GM21529 (cell line): Measurements from ENCODE around the gene ZNF692.
A peak's percentile ranks its signal among the peaks of the same experiment; 100 is the strongest.

Experiments used
- ATAC-seq: cut with Tn5 transposase; IDR thresholded peaks from one replicate; pipeline ENCODE4 v1.9.1; 2021; ENCODE audit not compliant: unreplicated experiment

ZNF692 gene

DNA sequence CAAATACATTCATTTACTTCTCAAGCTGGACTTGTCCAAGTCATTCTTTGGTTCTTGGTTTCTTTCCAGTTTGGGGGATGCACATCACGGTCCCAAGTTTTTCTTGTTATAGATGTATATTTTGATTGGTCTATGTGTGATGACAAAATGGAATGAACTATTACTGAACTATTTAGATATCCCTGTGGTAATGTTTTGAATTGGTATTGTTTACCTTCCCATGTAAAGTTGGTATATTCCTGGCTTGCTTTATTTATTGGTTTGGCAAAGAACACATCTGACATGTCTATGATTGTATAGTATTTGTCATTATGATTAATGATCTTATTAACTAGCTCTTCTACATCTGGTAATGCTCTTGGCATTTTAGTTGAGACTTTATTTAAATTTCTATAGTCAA, 22.4 kb upstream of the ZNF692 start:
- ATAC-seq, result no peak

DNA sequence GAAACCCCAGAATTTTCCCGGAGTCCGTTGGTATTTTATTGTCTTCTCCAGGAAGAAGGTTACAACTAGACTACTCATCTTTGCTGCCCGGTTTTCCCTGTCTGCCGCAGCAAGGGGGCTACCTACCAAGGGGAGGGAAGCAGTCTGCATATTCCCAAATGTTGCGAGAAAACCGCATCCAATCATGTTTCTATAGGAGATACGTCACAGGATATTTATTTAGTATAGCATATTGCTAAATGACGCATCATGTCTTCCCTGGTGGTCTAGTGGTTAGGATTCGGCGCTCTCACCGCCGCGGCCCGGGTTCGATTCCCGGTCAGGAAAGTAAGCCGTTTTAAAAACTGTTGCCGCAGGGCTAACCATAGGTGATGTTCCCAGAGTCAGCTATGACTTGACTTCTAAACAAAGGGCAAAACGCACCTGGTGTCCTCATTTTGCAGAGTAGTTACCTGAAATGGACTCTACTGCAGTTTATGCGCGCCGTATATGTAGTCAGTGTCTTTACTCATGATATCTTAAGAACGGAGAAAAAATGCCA, 15.2 kb upstream of the ZNF692 start:
- peak; percentile 56 for ATAC-seq

DNA sequence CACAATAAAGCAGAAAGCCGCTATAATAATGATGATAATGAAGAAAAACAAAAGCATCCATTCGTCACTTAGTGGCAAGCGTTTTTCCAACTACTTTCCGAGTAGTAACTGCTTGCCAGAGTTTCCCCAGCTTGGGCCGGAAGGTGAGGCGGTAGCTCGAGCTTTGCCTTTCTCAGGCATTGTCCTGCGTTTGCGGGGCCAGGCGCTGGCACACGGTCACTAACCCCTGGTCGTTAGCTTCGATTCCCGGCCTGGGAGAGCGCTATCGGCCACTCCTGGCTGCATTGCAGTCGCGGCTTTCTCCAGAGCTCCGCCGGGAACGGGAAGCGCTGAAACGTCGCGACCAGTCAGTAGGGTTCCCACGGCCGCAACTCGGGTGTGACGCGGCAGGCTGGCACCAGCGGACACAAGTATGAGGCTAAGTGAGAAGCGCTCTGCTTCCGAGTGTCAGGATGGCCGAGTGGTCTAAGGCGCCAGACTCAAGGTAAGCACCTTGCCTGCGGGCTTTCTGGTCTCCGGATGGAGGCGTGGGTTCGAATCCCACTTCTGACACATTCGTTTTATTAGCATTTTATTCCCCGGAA, 14.6 kb upstream of the ZNF692 start:
- peak; percentile 78 for ATAC-seq

DNA sequence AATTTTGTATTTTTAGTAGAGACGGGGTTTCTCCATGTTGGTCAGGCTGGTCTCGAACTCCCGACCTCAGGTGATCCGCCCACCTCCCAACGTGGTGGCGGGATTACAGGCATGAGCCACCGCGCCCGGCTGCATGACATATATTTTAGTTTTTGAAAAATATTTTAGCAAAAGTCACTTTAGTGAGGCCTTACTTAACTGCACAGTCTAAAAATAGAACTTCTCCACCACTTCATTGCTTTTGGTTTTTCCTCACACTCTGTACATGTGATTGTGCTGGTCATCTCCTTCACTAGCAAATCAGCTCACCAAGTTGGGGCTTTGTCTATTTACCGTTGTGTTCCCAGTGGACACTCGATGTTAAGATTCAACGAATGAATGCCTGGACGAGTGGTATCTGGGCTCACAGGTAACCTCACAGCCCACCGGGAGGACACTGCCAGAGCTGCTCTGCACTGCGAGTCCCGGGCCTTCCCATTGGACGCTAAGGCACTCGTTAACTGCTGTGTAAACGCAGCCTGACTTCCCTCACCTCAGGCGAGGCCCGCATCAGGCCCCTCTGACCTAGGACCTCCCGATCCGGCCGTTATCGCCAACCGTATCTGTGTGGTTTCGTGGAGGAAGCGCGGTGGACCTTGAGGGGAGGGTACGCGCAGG, 14.0 kb upstream of the ZNF692 start:
- peak; percentile 48 for ATAC-seq

DNA sequence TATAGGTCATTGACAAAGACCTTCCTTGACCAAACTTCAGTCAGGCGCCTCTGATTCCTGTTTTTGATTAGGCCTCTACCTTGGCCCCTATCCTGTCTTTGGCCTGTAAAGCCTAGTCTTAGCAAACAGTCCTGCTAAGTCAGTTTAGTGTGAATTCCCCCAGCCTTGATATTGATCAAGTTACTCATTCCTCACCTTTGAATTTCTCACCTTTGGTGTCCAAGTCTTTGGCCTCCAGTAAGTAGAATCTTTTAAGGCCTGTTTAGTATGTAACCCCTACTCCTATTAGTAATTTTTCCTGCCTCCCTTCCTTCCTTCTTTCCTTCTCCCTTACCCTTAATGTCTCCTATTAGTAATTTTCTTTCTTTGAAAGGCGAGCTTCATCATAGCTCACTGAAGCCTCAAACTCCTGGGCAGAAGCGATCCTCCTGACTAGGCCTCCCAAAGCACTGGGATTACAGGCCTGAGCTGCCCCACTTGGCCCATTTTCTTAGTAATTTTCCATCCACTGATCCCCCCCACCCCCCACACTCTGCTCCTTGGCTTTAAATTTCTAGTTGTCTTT, 13.0 kb upstream of the ZNF692 start:
- no peak for ATAC-seq

DNA sequence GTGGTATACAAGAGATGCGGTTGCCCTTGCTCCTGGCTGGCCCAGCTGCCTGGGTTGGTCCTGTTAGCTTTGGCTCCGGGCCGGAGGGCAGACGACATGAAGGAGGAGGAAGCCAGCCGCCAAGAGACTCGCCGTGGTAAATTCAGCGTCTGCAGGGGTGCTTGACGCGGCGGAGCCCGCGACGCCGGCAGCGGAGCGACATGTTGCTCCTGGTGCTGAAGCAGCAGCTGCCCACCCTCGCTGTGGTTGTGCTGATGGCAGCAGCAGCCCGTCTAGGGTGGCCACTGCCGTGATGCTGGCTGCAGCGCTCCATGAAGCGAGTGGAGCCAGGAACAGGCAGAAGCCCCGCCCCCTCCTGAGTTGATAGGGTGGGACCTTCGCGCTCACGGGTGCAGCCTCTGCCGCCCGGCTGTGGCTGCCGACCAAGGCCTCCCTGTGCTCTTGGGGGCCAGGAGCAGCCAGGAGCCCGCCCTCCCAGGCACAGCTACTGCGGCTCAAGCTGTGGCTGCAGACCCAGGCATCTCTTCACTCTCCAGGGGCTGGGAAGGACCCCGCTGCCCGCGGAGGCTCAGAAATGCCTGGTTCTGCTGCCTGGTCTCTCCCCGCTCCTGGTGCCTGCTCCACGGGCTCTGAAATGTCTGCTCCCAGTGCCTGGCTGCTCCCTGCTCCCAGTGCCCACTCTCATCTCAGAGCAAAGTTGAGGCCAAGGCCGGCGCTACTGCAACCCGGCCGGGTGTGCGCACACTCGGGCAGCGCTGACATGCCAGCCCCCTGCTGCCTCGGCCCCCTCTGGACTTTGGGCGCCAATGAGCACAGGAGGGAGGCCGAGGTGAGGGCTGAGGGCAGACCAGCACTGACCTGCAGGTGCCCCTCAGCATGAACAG, 4.4 kb upstream of the ZNF692 start:
- ATAC-seq, result peak; percentile 65

DNA sequence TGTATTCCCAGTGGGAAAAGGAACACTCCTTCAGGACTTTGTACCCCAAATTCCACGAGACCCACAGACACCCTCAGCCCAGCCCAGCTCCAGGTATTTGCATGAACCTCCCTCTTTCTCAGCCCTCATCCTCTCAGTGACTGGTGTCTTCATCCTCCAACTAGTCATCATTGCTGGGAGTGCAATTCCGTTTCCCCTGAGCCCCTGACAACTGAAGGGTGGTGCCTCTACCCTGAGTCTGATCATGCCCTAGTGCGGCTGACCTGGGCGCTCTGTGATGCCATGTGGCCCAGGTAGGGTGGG, 3.8 kb upstream of the ZNF692 start:
- ATAC-seq, result peak; percentile 4

DNA sequence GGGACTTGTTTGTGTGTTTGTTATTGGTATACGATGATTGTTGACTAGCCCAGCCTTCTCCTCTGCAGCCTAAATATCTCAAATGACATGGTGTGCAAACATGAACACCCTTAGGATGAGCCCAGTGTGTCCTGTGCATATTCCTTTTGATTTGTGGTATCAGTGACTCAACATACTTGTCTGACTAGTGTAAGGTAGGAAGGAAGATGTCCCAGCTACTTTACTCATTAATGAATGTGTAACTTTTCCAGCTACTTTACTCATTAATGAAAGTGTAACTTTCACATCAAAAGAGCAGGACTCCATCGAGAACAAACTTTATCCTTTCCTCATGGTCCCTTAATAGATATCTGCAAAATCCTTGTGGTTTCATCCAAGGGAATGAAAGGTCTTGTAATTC, 2.7 kb upstream of the ZNF692 start:
- ATAC-seq, result no peak

DNA sequence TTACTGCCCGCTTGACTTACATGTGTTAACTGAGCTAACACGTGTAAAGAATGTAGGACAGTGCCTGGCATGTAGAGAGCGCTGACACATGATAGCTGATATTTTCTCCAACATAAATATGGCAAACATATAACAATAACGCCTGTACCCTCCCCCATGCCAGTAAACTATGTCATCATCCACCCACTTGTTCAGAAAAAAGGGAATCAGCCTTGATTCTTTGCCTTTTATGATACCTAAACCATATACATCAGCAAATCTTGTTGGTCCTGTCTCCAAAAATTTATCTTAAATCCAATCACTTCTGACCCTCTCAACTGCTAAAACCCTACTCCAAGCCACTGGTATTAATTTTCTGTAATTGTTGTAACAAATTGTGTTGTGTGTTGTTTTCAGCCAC, 1.1 kb upstream of the ZNF692 start:
- no peak for ATAC-seq

DNA sequence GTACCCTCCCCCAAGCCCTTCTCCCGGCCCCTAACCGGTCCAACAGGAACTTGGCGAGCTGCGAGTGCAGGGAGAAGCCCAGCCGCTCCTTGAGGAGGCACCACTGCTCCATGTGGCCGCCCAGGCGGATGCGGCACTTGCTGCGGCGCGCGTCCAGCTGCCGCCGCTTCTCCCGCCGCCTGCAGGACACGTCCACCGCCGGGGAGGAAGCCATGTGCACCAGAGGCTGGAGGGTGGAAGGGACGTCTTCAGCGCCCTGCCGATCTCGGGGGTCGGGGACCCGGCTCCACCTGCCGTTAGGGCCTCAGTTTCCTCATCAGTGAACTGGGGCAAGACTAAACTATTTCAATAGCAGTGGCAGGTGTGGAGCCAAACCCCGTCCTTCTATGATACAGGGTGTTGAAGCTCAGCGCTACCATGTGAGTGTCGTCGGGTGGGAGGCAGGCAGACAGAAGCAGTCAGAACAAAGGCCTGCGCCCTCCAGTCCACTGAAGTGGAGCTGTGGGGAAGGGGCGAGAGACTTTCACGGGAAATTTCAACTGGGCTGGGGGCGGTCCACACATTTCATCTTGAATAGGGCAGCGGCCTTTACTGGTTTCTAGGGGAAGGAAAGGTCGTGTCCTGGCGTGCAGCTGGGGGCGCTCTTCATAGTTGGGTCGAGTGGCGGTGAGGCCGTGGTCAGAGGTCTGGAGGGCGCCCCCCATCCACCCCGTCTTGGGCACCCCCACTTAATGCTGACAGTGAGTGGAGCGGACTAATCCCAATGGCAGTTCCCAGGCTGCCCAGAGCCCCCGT, 592 bp downstream of the ZNF692 start:
- ATAC-seq, result peak; percentile 40

DNA sequence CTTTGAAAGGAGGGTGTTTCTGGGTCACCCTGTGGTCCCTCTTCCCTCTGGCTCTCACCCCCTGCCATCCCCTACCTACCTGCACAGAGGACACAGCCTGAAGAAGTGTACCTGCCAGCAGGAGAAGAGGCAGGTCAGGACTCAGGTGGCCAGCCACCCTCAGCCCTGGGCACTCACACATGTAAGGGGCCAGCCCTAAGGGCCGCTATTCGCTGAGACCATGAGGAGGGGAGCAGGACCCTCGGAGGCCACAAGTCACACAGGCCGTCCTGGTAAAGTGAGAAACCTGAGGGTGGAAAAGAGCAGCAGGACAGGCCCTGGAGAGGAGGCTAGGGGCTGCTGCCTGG, 1.2 kb downstream of the ZNF692 start:
- peak; percentile 0 for ATAC-seq

DNA sequence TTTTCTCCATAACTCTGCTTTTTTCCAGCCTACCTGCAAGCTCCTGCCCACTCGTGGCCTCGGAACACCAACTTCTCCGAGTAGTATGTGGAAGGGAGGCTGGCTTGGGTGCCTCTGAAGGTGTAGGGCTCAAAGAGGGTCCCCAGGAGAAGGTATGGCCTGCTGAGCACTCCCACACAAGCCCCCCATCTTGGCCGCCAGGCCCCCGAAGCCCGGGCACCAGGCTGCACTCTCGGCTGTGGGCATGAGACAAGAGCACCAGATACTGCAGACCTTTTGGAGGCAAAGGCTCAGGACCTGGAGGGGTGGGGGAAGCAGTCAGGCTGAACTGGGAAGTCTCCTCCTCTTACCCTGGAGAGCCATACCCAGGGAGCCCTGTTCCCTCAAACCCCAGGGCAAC, 1.7 kb downstream of the ZNF692 start:
- ATAC-seq, result no peak

DNA sequence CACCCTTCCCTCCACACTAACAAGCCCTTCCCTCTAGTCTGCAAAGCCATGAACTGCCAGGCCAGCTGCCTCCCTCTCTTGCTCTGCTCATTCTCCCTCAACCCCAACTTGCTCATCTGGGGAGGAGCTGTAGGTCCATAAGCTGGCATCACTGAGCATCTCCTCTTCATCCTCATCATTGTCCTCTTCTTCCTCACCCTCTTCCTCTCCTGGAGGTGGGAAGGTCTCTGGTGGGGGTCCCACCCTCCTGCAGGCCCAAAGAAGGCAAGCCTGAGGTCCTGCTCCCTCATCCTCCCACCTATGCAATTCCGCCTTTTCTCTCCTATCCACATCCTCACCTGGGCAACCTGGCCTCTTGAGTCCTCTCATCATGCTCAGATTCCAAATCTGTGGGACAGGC, 2.7 kb downstream of the ZNF692 start:
- ATAC-seq, result no peak

DNA sequence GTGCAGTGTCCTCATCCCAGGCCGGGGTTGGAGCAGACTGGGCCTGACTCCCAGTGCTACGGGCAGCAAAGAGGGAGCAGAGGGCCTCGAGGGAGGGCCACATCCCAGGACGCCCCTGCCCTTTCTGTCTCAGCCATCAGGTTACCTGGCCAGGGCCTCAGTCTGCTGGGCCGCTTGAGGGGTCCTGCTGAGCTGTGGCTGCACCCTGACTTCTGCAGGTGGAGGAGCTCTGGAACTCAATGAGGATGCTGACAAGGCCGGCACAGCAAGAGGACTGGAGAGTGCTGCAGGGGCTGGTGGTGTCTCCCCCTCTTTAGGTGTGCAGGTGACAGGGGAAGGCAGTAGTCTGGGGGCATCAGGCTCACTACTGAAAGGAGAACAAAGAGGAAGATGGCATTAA, 3.3 kb downstream of the ZNF692 start:
- no peak for ATAC-seq

DNA sequence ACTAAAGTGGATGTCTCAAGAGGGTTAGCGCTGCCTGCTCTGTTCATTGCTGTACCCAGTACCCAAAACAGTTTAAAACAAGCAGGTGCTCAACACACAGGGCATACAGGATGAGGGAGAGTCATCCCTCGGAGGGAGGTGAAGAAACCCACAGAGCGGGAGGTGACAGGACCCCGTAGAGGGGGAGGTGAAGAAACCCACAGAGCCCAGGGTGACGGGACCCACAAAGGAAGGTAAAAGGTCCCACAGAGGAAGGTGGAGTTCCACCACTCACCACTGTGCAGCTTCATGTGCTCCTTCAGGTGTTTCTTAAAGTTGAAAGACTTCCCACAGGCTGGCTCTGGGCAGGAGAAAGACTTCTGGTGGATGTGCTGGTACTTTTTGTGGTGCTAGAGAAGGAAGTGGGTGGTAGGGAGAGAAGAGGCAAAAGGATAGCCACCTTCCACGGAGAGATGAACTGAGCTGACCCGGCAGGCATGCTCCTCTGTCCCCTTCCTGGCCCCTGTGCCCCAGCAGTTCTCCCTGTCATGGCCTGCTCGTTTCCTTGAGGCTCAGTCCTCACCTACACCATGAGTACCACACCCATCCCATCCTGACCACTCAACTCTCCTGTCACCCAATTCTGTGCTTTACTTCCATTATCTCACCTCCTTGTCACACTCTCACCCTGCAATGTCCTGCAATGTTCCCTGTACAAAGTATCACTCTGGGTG, 5.1 kb downstream of the ZNF692 start:
- no peak for ATAC-seq

DNA sequence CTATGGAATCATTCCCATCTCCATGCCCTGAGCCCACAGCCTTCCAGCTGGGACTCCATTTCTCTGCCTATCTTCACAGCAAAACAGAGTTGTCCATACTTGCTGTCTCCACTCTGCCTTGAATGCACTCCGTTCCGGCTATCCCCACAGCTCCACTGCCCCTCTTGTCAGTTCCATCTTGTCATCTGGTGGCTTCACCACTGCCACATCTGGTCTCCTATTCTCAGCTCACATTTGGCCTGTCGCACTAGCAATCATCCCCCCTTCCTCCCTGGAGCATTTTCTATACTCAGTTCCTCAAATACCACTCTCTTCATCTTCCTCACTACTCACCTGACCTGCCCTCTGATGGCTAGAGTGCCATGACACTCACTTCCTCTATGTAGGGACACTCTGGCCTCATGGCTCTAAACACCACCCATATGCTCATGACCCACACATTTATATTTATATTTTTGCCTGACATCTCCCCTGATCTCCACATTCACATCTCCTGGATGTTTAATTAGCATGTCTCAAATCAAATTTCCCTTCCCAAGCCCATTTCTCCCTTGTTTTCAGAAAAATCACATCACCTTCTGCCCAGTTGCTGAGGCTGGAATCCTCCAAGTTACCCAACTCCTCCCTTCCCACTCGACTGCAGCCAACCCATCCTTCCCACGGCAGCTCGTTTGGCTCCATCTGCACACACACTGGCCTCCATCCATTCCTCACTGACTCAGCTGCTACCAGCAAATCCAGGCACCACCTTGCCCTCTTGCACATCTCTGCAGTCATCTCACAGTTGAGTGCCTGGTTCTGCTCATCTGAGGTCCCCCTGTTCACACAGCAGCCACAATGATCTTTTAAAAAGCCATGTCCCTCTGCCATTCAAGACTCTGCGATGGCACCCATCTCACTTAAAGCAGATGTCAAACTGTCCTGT, 6.1 kb downstream of the ZNF692 start:
- no peak for ATAC-seq

DNA sequence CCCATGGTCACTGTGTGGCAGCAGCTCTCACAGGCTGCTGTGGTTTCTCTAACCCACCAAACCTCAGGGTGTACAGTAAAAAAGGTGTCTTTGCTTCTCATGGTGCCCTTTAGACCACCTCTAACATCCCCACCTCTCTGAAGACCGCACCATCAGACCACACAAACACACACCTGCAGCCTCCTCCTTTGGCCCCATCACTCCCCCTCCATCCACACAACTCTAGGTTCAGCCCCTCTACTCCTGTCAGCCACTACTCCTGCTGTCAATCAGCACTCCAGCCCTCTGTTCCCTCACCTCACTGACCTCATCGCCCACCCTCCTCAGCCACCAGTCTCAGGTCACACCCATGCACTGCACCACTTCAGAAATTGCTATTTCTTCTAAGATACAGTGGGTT, 7.5 kb downstream of the ZNF692 start:
- no peak for ATAC-seq

DNA sequence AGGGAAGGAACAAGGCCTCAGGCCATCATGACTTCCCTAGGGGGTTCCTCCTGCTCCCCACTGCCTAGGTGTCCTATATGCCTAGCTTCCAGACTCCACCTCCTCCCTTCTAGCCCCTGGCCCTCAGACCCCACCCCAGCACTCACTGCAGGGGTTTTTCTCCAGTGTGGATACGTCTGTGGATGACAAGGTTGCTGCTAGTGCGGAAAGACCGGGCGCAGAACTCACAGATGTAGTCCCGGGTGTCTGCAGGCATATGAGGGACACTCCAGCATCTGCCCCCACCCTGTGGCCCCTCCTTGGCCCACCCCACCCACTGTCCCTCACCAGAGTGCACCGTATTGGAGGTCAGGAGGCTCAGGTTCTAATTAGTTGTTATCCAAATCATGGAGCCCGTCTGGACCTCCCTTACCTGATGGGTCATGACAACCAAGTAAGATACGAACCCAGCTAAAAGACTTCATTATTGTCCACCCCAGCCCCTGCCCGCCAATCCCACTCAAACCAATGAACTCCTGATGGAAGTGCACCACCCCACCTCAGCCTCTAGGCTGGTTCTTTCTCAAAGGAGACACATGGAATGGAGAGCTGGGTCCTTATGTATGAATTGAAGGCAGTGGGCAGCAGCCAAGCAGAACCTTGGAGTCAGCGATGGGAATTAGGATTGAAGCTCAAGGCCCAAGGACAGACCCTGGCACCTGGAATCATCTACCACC, 8.2 kb downstream of the ZNF692 start:
- no peak for ATAC-seq

DNA sequence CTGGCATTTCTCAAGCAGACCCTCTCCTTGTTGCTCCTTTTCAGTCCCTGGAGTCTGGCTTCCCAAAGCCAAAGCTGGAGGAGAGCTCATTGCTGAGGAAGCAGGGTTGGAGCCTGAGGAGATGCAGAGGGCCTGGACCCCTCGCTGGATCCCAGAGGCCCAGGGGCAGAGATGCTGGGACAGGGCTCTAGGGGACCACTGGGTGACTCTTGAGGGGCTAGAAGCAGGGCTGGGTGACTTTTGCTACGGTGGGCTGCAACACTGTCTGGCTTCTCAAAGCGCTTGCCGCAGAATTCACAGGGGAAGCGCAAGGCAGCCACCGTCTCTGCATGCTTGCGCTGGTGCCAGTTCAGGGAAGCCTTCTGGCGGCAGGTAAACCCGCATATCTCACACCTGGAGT, 8.8 kb downstream of the ZNF692 start:
- ATAC-seq, result no peak
